T-helper 2 cell (primary cell): ENCODE measurements around the gene KYAT1.
"Not testable (repeated sequence)": the region's sequence is repeated elsewhere in the genome, so short reads cannot be mapped to it uniquely, and the experiment has no call there.

Source experiments
- DNase-seq, 5 experiments: peaks; one replicate each; pipeline versions ENCODE4 v3.0.0 to v3.0.0-alpha.2; 2012 to 2022

KYAT1 gene

DNA sequence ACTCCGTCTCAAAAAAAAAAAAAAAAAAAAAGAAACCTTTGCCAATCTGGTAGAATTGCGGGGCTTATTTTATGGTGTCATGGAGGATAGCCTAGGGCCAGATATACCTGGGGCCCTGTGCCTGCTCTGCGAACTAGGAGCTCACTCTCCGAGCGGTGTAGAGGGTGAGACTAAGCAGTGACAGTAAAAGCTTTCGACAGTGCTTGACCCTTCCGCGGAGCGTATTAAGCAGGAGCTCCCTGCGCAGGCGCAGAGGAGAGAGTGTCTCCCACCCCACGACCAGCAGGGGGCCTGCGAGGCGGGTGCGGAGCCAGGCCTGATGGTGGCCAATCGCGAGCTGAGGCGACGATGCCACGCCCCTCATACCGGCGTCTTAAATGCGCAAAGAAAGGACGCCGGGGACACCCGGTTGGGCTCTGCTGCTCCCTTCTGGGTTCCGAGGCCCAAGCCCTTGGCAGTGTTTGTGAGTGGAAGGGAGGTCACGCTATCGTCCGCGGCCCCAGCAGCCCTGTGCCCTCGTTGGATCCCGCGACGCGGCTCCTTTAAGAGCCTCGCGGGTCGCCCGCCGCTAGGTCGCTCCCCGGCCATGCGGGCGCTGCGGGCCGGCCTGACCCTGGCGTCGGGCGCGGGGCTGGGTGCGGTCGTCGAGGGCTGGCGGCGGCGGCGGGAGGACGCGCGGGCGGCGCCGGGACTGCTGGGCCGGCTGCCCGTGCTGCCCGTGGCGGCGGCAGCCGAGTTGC is 63.5 kb downstream of the KYAT1 start, which contains the start of gene ENDOG:
ENDOG (plus strand) TSS at position 402 of the 740 bp plus-strand sequence; CDS start at position 587, 185 bp downstream.
- peak; percentile 93 to 97 (median 95) for DNase-seq

DNA sequence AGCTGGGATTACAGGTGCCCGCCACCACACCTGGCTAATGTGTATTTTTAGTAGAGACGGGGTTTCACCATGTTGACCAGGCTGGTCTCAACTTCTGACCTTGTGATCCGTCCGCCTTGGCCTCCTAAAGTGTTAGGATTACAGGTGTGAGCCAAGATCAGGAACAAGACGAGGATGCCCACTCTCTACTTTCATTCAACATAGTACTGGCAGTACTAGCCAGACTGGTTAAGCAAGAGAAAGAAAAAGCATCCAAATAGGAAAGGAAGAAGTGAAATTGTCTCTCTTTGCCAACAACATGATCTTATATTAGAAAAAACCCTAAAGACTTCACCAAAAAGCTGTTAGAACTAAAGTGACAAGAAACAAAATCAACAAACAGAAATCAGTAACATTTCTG is 70.9 kb downstream of the KYAT1 start:
- no peak for DNase-seq

DNA sequence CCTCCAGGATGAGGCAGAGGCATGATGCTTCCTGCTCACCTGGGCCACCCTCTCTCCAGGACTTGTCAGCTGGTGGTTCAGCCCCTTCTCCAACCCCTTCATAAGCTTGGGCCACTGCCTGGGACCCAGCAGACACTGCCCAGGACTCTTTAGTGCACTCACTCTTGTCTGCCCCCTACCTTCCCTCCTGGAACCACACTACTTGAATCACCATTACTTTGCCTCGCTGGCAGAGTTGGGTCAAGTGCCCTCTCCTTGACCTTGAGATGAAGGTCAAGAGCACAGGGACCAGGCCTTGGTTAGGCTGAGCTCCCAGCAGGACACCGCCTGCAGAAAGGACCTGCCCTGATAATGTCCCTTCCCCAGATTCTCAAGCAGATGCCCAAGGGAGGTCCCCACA is 71.9 kb downstream of the KYAT1 start:
- no peak for DNase-seq

DNA sequence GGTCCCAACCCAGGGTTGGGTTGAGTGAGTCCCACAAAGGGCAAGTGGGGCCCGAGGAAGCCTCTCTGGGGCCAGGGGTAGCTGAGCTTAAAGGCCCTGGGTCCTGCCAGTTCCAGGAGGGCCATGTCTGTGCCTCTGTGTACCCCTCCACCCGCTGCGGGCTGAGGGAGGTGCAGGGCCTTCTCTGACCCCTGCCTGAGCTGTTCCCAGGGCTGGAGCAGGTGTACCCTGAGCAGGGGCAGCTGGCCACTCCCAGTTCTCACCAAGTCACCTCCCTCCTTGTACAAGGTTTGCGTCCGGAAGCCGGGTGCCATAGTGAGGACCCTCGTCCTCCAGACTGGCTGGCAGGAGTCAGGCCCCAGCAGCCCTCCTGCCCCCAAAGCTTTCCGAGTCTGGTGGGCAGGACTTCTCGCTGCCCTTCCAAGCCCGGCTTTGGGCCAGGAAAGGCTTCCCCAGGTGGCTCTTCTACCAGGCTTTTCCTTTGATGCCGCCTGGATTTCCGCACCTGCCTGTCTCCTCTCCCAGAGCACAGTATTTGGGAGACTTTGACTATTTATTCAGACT is 72.6 kb downstream of the KYAT1 start:
- DNase-seq = no peak

DNA sequence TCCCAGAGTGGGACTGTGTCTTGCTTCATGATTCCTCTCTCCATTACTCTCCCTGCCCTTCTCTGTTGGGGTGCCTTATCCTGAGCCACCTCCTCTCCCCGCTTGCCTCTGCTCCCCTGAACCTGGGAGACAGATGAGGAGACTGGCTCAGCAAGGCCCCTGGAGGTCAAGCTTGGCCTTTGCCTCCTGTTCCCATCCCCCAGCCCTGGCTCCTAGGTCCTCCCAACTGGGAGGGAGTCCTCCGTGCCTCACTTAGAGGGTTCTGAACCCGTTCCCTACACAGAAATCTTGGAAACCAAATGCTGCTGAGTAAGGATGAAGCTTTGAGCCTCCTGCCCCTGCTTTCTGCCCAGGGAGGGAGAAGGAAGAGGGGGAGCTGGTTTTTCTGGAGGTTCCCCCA is 73.2 kb downstream of the KYAT1 start:
- DNase-seq = no peak

DNA sequence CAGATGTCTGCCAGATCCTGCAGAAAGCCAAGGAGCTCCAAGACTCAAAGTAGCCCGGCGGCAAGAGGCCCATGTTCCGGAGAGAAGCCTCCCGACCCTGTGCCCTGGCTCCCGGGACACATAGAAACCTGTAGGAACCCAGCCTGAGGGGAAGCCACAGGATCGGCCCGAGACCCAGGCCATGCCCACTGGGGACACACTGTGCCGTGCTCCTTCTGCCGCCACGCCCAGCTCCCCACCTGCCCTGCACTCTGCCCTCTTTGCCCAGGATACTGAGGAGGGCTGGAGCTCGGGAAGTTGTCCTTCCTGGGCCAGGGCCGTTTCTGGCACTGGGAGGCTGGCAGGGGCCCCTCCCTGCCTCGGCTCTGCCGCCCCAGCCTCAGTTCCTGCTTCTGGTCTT is 73.9 kb downstream of the KYAT1 start:
- DNase-seq = no peak

DNA sequence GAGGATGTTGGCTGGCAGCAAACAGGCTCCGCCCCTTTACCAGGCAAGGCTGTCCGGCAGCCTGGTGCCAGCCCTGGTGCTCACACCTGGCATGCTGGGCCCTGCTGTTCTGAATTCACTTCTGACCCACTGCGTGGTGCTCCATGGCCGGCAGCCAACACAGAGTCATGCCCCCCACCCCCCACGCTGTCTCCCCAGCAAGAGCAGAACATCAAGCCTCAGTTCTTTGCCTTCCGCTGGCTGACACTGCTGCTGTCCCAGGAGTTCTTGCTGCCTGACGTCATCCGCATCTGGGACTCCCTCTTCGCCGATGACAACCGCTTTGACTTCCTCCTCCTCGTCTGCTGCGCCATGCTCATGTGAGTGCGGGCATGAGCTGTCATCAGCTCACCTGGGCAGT is 76.1 kb downstream of the KYAT1 start:
- no peak for DNase-seq

DNA sequence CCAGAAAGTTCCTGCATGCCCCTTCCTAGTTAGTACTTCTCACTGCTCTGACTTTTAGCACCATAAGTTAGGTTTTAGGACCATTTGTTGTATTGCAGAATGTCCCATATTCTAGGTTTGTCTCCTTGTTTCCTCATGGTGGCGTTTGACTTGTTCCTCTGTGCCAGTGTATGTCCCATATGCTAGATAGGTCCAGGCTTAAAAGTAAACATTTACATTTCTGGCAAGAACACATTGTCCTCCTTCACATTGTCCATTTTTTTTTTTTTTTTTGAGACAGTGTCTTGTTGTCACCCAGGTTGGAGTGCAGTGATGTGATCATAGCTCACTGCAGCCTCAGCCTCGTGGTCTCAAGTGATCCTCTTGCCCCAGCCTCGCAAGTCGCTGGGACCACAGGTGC is 79.3 kb downstream of the KYAT1 start:
- DNase-seq = no peak

DNA sequence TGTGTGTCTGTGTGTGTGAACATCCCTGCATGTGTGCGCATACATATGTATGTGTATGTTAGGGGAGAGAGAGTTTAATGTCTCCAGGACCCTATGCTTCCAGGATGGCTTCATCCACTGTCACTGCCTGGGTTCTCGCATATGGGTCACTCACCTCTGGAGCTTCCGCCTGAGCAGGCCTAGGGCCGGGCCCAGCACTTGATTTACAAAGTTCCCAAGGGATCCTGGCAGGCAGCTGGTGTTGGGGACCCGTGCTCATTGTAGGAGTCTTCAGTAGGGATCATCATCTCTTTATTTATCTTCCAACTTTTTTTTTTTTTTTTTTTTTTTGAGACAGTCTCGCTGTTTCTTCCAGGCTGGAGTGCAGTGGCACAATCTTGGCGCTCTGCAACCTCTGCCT is 81.7 kb downstream of the KYAT1 start:
- DNase-seq = no peak

DNA sequence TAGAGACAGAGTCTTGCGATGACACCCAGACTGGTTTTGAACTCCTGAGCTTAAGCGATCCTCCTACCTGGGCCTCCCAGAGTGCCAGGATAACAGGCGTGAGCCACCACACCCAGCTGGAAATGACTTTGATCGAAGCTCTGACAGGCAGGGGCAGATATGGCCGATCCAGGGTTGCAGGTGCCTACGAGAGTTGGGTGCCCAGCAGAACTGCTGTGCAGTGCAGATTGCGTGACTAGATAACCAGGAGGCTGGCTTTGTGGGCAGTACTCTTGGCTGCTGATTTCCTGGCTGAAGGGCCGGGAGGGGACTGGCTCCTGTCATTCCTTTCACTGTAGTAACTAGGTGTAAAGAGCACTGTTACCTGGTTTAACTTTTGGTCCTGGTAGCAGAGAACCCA is 82.9 kb downstream of the KYAT1 start:
- DNase-seq = peak in 1 of 5 experiments; percentile 37

DNA sequence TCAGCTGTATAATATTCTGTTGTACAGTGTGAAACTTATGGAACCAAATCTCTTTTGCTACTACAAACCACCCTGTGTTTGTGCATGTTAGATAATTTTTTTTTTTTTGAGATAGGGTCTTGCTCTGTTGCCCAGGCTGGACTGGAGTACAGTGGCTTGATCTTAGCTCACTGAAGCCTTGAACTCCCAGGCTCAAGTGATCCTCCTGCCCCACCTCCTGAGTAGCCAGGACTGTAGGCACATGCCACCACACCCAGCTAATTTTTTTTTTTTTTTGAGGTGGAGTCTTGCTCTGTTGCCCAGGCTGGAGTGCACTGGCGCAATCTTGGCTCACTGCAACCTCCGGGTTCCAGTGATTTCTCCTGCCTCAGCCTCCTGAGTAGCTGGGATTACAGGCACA is 86.8 kb downstream of the KYAT1 start:
- DNase-seq = not testable (repeated sequence)

DNA sequence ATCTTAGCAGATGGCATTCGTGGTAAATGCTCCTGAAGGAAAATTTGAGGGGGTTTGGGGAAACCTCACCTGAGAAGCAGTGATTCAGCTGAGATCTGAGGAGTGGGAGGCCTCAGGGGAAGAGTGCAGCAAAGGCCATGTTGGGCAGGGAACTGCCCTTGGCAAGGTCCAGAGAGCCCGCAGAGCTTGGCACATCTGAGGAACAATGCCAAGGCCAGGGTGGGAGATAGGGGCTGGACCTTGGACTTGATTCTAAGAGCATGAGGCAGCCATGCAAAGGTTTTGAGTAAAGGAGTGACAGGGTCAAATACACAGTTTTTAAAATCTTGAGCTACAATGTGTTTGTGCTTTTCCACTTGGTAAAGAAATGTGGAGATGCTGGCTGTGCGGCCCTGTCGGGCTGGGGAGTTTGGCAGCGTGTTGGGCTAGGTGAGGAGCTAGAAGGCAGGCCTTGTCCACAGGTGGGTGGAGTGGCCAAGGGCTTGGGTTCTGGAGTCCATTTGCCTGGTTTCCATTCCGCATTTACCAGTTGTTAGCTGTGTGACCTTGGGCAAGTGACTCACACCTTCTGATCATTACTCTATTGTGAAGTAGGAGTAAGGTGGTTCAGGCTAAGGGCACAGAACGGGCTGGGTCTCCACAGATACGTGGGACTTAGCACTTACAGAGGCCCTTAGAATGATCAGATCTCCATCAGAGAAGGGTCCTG is 88.6 kb downstream of the KYAT1 start:
- no peak for DNase-seq

DNA sequence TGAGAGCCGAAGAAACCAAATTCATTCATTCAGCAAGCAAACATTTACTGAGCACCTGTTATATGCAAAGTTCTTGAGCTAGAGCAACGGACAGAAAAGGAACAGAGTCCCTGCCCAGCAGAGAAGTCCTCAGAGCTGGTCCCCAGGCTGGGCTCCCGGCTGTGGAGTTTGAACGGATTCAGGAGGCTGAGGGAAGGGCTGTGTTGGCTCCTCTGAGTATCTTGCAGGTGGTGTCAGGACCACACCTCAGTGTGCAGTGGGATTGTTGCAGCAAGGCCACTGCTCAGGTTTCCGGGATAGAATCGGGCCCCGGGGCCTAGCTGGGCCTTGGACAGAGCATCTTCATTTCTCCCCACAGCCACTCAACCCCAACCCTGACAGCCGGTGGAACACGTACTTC is 89.6 kb downstream of the KYAT1 start:
- no peak for DNase-seq

DNA sequence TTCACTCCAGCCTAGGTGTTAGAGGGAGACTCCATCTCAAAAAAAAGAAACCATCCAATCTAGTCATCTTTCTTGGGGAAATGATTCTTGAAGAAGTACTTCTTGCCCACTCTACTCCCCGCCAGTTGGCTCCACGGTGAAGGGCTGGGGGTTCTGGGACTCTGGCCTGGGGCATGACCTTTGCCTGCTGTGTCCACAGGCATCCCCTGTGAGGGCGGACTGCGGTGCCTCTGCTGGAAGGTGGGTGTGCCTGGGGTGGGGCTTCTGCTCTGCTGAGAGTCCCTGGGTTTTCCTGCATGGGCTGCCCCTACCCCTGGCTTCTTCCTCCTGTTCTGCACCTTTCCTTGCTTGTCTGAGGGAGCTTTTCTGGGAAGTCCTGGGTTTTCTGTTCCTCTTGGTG is 91.2 kb downstream of the KYAT1 start:
- DNase-seq = no peak

DNA sequence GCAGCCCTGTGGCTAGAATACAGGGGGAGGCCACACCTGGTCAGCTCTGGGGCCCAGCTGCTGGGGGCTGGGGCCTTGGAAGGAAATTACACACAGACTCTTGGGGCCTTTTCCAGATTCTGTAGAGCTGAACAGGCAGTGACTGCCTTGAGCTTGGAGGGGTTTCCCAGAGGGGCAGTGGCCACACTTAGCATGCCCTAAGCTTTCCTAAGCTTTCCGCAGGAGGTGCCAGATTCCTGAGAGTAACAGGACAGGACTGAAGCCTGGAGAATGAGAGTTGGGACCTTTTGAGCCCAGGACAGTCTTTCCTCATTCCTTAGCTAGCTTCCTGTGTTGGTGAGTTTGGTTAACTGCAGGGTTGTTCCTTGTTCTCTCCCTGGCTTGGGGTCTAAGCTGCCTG is 93.3 kb downstream of the KYAT1 start:
- DNase-seq = no peak

DNA sequence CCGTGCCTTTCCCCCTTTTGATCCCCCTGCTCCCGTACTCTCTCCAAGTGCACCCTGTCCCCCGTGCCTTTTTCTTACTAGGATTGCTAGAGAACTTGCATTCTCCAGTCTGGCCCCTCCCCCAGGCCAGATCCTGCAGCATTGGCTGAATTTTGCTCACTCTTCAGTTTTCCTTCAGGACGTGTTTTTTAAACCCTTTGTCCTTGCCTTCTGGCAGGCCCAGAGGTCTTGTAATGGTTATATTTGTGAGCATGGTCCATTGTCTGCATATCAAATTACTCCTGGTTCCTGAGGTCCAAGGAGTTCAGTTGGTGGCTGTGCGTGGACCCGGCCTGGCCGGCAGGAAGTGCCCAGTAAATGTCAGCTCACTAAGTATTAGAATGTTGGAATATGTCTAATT is 94.1 kb downstream of the KYAT1 start:
- DNase-seq = no peak

DNA sequence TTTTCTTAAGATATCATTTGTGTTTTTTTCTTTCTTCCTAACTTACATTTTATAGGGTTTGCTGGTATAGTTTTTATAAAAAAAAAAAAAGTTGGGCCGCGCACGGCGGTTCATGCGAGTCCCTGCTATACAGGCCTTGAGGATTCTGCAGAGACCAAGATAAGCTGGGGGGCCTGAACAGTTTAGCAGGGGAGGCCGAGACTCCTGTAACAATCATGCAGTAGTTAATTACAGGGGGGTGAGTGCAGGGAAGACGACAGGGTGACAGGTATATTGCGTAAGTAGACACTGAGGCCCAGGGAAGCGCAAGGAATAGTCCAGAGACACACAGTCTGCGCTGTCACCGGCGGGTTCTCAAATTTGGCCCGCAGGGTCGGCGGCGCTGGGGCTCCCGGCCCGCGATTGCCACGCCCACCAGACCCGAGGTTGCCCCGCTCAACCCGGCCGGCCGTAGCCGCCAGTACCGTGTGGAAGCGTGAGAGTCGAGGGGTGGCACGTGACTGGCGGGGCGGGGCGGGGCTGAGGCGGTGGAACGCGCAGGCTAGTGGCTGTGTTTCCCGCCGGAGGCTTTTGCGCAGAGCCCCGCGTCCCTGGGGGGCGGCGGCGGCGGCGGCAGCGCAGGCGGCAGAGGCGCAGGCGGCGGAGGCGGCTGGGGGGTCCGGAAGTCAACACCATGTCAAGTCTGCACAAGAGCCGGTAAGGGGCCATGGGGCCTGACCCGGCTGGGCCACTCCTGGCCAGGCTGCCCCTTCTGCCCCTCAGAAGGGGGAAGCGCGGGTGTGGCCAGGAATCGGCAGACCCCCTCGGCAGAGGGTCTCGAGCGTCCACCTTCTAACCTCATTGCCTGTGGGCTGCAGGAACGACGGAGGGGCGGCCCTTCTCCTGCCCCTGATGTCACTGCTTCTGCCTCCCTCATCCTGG is 94.8 kb downstream of the KYAT1 start, which contains the start of gene TBC1D13:
TBC1D13 (plus strand) TSS at position 573 of the 921 bp plus-strand sequence; CDS start at position 674, 101 bp downstream.
- peak; percentile 83 to 93 (median 88) for DNase-seq

DNA sequence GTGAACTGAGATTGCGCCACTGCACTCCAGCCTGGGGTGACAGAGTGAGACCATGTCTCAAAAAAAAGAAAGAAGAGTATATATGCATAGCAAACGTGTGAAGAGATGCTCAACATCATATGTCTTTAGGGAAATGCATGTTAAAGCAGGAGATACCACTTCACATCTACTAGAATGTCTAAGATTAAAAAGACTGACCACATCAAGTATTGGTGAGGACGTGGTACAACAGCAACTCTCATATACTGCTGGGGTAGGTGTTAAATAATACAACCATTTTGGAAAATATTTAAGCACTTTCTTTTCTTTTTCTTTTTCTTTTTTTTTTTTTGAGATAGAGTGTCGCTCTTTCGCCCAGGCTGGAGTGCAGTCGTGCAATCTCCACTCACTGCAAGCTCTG is 96.3 kb downstream of the KYAT1 start:
- DNase-seq = no peak
